D721Med (cell line): Measurements from ENCODE around the gene AGBL5.

ENCODE experiments used
- DNase-seq: peaks from one replicate; pipeline ENCODE4 v3.0.0; 2011; ENCODE audit warnings: low spot score; ENCODE audit not compliant: insufficient read length
- FAIRE-seq: peaks from 2 replicates; lab custom pipeline; 2011; peaks lifted over from hg19 to GRCh38; lab: Jason Lieb, UNC
- TF ChIP-seq, protein P1 (sequence below): IDR thresholded peaks from 2 replicates; pipeline ENCODE4 v1.5.1; 2012; ENCODE audit warnings: mild to moderate bottlenecking, control low read depth; ENCODE audit not compliant: insufficient read depth; ENCODE audit errors: missing control alignments

Gene AGBL5

DNA sequence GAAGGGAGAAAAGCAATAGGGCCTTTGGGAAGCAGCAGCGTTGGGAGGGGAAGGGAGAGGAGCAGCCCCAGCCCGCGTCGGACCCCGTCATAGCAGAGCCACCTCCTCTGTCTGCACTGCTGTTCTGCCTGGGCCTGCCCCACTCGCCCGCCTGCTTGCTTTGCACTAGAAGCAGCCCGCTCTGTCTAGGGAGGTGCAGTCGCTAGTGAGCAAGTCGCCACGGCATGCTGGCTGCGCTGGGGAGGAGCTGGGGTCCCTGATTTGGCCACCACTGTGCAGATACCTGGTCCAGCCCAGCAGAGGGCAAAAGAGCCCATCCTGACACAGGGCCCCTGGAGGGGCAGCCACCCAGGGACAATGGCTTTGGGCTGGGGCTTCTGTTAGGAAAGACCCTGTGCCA, 26.7 kb upstream of the AGBL5 start:
- TF ChIP-seq, protein P1, sequence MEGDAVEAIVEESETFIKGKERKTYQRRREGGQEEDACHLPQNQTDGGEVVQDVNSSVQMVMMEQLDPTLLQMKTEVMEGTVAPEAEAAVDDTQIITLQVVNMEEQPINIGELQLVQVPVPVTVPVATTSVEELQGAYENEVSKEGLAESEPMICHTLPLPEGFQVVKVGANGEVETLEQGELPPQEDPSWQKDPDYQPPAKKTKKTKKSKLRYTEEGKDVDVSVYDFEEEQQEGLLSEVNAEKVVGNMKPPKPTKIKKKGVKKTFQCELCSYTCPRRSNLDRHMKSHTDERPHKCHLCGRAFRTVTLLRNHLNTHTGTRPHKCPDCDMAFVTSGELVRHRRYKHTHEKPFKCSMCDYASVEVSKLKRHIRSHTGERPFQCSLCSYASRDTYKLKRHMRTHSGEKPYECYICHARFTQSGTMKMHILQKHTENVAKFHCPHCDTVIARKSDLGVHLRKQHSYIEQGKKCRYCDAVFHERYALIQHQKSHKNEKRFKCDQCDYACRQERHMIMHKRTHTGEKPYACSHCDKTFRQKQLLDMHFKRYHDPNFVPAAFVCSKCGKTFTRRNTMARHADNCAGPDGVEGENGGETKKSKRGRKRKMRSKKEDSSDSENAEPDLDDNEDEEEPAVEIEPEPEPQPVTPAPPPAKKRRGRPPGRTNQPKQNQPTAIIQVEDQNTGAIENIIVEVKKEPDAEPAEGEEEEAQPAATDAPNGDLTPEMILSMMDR, result no peak
- DNase-seq (no peak), FAIRE-seq (no peak)

DNA sequence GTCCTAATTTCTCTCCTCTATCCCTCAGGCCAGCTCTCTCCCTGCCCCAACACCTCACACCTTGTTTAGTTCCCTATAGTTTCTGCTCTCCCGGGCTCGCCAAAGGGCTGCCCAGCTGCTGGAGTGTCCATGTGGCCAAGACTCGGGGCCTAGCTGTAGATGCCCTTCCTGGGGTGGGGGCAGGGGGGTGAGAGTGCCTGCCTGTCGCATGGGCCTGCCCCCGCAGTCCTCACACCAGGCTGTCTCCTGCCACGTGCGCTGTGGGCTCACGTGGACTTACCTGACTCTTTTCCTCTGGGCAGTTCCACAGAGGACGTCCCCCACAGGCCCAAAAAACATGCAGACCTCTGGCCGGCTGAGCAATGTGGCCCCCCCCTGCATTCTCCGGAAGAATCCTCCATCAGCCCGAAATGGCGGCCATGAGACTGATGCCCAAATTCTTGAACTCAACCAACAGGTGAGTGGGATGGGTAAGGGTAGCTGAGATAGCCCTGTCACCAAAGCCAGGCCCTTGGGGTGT, 26.1 kb upstream of the AGBL5 start:
- FAIRE-seq, result no peak
- TF ChIP-seq, protein P1, result no peak
- no peak for DNase-seq

DNA sequence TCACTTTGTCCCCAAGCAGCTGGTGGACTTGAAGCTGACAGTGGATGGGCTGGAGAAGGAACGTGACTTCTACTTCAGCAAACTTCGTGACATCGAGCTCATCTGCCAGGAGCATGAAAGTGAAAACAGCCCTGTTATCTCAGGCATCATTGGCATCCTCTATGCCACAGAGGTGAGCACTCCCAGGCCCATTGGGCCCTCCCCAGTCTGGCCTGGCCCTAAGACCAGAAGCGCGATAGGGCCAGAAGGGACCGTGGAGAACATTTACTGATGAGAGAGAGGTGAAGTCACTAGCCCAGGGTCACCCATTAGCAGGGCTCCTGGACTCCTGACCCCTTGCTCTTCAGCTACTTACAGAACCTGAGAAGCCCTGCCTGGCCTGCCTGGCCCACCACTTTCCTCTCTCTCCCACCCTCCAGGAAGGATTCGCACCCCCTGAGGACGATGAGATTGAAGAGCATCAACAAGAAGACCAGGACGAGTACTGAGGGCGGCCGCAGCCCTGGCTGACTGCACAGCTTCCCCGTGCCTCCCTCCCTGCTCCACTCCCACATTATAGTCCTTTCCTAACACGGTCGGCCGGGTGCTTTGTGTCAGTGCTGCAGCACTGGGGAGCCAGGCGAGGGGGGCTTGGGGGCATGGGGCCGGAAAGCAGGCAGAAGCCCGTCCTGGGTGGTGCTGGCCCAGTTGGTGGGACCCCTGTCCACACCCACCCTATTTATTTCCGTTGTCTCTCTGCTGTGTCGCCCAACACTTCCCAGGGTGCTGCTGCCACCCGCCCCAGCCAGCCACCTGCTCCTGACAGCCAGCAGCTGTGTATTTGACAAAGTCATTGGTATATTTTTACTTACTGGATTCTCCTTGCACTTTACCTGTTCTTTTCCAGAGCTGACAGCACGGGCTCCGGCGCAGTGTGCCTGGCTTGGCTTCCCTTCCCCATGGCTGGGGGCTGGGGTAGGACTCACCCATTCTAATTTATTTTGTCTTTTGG, 25.3 kb upstream of the AGBL5 start:
- FAIRE-seq (no peak), DNase-seq (no peak)
- TF ChIP-seq, protein P1, result no peak

DNA sequence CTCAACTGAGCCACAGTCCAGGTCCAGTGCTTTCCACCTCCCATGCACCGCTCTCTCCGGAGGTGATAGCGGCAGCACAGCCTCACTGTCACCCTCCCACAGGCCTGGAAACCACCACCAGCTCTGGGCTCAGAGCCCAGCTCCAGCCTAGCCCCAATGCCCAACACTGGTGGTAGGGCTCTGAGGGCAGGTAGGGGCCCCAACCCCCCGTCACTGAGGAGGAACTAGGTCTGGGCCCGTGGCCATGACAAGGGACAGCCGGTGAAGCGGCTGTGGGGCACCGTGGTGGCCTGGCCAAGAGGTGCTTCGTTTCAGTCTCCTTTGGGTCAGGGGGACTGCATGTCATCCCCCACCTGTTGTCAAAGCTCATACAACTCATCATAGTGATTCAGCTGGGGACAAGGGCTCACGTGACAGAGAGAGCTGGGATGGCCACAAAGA, 24.2 kb upstream of the AGBL5 start:
- FAIRE-seq, result no peak
- TF ChIP-seq, protein P1, result no peak

DNA sequence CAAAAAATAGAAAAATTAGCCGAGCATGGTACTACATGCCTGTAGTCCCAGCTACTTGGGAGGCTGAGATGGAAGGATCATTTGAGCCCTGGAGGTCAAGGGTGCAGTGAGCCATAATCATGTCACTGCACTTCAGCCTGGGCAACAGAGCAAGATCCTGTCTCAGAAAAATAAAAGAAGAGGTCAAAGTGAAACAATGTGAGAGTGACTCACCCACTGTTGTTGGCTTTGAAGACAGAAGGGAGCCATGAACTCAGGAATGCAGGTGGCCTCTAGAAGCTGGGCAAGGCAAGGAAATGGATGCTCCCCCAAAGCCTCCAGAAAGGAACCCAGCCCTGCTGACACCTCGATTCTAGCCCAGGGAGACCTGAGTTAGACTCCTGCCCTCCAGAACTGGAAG, 22.4 kb upstream of the AGBL5 start:
- TF ChIP-seq, protein P1, result no peak
- DNase-seq, result no peak
- no peak for FAIRE-seq

More for the DNA sequence above, 24.2 kb upstream of the AGBL5 start:
- DNase-seq, result no peak

DNA sequence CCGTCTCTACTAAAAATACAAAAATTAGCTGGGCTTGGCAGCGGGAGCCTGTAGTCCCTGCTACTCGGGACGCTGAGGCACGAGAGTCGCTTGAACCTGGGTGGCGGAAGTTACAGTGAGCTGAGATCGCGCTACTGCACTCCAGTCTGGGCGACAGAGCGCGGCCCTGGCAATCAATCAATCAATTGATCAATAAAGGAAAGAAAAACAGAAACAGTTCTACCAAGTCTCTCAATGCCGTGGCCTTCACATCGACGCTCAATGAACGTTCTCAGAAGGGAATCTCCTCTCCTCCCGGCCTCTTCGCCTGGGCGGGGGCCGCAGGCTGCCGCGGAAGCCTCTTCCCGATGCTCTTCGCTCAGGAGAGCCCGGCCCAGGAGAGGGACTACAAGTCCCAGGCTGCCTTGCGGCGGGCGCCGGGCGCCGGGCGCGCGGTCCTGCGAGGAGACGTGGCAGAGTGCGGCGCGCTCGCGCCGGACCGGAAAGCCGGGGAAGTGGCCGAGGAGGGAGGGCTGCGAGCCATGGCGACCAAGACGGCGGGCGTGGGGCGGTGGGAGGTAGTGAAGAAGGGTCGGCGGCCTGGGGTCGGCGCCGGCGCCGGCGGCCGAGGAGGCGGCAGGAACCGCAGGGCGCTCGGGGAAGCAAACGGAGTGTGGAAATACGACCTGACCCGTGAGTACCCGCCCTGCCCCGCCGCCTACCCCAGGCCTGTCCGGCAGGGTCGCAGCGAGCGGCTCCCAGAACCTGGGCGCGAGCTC, 18.8 kb upstream of the AGBL5 start, which contains the start of gene TMEM214:
TMEM214 (plus strand) TSS at position 471 of the 758 bp plus-strand sequence; CDS start at position 522, 51 bp downstream.
- peak; percentile 98 for DNase-seq
- no peak for FAIRE-seq
- TF ChIP-seq, protein P1, result no peak
